DMS53 treated with DMSO at 0.1 percent for 48 hours (cell line): ENCODE data around the gene B3GNT2.
"Not testable (repeated sequence)": the region's sequence is repeated elsewhere in the genome, so short reads cannot be mapped to it uniquely, and the experiment has no call there.

Source experiments
- DNase-seq: peaks from one replicate; lab custom pipeline; 2025; ENCODE audit not compliant: unreplicated experiment; lab: John Stamatoyannopoulos, UW

Gene B3GNT2

DNA sequence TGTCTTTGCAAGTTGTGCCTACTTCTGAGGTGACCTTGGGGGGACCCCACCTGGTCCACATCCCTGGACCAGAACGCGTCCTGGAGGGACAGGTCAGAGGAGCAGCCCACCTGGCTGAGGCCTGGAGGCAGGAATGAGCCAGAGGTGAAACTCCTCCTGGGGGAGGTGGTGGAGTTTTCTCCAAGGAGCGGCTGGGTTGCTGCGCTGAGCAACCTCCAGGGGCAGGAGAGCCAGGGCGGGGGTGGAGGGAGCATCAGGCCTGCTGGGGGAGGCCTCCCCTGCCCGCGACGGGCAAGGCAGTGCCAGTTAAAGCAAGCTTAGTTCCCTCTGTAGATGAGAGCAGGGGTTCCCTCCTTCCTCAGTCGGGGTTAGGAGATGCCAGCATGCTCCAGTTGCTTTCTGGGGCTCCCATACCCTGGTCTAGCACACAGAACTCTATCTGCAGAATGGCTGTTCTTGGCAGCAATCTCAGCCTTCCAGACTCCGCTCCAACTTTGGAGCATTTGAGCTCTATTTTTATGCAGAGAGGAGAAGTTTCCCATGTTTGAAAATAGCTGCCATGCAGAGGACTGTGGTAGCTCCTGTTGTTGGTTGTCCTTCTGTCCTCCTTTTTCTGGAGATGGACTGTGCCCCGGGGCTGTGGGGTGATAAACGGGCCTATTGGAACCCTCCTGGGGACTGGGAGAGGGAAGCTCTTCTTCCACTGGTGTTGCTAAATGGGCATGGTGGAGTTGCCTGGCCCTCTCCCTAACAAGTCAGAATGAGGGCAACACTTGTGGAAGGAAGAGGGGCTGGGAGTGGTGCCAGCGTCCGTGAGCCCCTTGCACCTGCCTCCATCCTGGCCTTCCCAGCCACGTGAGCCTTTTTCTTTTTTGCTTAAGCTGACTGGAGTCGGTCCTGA lies 39.1 kb downstream of the B3GNT2 start:
- DNase-seq, result no peak

DNA sequence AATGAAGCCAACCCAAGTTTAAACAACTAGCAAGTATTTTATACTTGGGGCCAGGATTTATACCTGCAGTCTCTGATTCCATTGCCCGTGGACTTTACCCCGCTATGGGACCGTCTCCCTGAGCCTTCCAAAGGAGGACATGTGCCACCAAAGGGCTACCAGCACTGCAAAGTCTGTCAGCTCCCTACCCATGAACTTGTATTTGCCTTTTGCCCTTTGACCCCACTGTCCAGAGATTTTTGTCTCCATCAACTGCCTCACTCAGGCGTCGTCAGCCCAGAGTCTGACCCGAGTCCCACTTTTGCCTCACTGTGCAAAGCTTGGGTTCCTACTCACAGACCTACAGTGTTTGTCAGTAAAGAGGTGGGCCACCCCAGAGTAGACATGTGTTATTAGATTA lies 40.6 kb downstream of the B3GNT2 start:
- no peak for DNase-seq

DNA sequence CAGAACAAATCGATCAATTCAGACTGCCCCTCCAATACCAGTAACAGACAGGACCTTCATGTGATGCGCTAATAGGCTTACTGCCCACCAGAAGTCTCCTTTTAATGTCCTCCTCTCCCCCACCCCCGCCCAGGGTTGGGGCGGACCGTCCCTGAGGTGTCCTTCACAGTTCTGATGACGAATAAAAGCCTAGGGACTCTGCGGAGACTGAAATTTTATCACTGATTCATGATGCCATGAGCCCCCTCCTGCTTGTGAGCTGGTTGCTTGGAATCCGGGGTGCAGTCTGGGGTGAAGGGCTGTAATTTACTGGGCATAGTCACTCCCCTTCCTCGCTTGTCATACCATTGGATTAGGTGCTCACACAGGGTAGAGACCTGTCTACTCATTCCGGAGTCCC lies 42.3 kb downstream of the B3GNT2 start:
- no peak for DNase-seq

DNA sequence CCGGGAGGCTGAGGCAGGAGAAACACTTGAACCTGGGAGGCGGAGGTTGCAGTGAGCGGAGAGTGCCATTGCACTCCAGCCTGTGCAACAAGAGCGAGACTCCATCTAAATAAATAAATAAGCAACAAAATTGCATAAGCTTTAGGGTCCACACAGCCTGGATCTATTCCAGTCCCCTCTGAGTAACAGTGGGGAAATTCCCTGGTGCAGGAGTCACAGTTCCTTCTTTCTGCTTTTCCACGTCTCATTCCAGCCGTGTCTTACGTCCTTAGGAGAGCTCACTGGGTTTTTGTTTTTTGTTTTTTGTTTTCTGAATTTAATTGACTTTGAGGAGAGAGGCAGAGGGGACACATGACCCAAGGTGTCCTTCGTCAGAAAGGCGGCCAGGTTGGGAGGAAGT lies 44.6 kb downstream of the B3GNT2 start:
- DNase-seq, result no peak

GRCh38 chr2:62243983-62244382 lies 48.1 kb downstream of the B3GNT2 start:
- no peak for DNase-seq

- DNase-seq, result no peak
These were observed 52.3 kb downstream of the B3GNT2 start for GRCh38 chr2:62248226-62248625.

GRCh38 chr2:62250239-62250638 lies 54.3 kb downstream of the B3GNT2 start:
- DNase-seq, result no peak

DNA sequence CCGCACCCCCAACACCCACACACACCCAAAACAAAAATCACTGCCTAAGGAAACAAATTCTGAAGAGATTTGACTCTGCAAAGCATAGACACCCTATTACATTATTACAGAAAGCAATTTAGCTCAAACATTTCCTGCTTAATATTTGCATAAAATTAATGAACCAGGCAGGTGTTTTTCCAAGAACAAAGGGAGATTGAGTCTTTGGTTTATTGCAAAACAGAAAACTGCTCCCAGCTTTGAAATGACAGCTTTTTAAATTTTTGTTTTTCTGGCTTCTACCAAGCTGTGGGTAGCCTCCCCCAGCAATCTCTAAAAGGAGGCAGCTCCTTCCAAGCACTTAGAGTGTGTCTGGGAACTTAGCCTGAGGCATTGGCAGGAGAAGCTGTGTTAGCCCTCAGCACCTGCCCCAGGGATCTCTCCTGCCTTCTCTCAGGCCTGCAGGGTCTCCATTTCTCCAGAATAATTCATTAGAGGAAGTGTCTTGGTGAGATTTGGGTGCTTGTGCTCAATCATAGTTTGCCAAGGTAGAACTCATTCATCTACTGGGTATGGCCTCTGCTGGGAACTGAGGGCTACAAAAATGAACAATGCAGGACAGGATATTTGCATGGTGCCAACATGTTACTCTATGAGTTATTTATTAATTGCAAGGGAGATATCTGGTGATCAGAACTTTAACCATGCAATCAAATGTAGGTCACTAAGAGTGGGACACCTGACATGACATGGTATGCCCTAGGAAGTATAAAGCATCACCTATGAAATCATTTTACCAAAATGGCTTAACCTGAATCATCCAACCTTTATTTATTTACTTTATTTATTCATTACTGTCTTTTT lies 58.7 kb downstream of the B3GNT2 start:
- no peak for DNase-seq

- no peak for DNase-seq
These were observed 61.6 kb downstream of the B3GNT2 start for GRCh38 chr2:62257466-62257865.

DNA sequence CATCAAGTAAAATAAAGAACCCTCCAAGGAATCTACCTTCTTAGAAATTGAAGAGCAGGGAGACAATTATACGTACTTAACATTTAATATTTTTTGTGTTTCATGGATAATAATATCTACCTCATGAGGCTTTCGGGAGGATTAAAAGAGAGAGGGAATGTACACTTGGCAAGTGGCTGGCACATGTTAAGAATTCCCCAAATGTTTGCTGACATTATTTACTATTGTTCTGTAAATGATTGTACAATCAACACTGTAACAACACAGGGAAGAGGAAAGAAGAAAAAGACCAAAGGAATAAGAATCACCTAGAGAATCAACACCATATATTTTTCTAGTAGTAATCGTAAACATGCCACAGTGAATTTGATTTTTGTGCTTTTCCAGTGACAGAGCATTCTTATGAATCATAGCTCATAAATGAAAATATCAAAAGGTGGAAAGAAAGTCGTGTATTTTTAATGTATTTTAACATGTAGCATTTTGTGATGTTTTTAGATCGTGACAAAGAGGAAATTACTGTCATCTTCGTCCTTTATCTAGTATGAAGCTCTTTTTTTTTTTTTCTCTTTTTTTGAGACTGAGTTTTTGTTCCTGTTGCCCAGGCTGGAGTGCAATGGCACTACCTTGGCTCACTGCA lies 67.3 kb downstream of the B3GNT2 start:
- no peak for DNase-seq

GRCh38 chr2:62264186-62264585 lies 68.3 kb downstream of the B3GNT2 start:
- no peak for DNase-seq

DNA sequence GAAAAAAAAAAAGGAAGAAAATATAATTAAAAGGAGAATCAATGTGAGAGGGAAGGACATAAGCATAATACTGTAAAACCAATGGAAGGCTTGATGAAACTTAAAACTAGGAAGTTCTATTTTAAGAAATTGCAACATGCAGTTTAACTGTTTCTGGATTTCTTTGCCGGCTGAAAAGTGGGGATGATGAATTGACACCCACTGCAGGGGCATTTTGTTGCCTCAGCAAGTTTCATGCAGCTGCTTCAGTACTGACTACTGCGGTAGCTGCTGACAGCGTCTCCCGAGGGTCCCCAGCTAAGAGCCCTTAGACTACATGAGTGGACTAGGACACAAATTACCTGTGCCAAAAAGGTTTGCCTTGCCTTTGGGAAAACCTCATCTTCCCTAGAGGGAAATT lies 69.2 kb downstream of the B3GNT2 start:
- DNase-seq, result no peak

DNA sequence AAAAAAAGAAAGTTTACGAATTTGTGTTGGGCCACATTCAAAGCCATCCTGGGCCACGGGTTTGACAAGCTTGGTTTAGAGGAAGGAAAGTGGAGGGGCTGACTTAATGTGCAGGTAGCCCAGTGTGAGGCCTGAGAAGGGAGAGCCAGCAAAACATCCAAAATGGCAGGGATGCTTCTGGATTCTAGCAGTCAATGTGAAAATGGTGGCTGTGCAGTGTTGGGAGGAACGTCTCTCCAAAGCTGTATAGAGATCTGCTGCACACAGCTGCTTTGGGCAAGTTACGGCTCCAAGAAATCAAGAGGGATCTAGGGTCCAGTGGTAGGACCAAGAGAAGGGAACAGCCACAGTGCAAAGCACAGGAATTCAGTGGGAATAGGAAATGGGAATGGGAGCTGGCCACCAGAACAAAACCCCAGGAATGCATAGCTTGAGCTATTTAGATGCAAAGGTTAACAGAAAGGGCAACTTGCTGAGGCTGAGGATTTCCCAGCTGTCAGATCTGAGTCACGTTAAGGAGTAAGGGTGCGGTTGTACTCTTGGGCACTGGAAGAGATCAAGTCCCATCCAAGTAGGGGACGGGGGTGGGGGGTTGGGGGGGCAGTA lies 70.6 kb downstream of the B3GNT2 start:
- DNase-seq, result no peak

GRCh38 chr2:62267696-62268095 lies 71.8 kb downstream of the B3GNT2 start:
- DNase-seq, result no peak

DNA sequence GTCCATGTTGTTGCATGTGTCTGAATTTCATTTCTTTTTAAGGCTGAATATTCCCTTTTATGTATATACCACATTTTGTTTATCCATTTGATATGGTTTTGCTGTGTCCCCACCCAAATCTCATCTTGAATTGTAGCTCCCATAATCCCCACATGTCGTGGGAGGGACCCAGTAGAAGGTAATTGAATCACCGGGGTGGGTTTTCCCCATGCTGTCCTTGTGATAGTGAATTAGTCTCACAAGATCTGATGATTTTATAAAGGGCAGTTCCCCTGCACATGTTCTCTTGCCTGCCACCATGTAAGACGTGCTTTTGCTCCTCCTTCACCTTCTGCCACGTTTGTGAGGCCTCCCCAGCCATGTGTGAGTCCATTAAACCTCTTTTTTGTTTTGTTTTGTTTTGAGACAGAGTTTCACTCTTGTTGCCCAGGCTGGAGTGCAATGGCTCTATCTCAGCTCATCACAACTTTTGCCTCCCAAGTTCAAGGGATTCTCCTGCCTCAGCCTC lies 72.8 kb downstream of the B3GNT2 start:
- not testable (repeated sequence) for DNase-seq

DNA sequence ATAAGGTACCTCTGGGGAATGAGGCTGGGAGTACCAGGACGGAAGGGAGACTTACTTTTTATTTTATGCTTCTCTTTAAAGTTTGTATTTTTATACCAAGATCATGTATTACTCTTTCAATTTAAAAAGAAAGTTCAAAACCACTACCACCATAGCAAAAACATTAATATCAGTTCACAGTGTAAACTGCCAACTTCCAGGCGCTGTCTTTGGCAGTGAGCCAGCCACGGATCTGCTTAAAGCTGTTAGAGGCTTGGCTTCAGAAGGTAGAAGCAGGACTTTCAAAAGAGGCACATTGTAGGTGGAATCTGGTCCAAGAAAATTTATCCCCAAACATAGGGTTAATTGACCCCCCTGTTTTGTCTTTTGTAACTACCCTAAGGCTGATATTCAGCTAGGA lies 74.8 kb downstream of the B3GNT2 start:
- DNase-seq, result no peak
